Mesenchymal stem cell (in vitro differentiated cells and primary cell): ENCODE measurements around the gene CASTOR1.
A peak's percentile ranks its signal among the peaks of the same experiment; 100 is the strongest.

ENCODE experiments used
- DNase-seq: peaks from one replicate; pipeline ENCODE4 v3.0.0-alpha.2; 2013
- H2AFZ ChIP-seq: one replicate; pipeline ENCODE4 v1.6.1; 2013; ENCODE audit warnings: low read depth, mild to moderate bottlenecking, control low read depth, inconsistent platforms, low read length, moderate library complexity
- H2AK5ac ChIP-seq: 2 replicates; pipeline ENCODE4 v1.6.1; 2013; ENCODE audit warnings: low read length, moderate library complexity, mild to moderate bottlenecking, inconsistent platforms; ENCODE audit not compliant: severe bottlenecking
- H2BK120ac ChIP-seq: one replicate; pipeline ENCODE4 v1.6.1; 2013; ENCODE audit warnings: low read depth, mild to moderate bottlenecking, inconsistent platforms, low read length, moderate library complexity
- H2BK12ac ChIP-seq, 2 experiments: one replicate each; pipeline ENCODE4 v1.6.1; 2013; ENCODE audit warnings: inconsistent platforms in 2 of 2, low read length in 2 of 2, mild to moderate bottlenecking in 2 of 2, moderate library complexity in 2 of 2, control low read depth in 1 of 2
- H2BK15ac ChIP-seq: one replicate; pipeline ENCODE4 v1.6.1; 2013; ENCODE audit warnings: mild to moderate bottlenecking, low read depth, inconsistent platforms; ENCODE audit not compliant: poor library complexity, severe bottlenecking
- H2BK5ac ChIP-seq: 2 replicates; pipeline ENCODE4 v1.6.1; 2013; ENCODE audit warnings: low read depth, mild to moderate bottlenecking, low read length, control low read depth, inconsistent platforms; ENCODE audit not compliant: poor library complexity, severe bottlenecking
- H3K14ac ChIP-seq, 2 experiments: one replicate each; pipeline ENCODE4 v1.6.1; 2013; ENCODE audit warnings: inconsistent platforms in 2 of 2, low read length in 2 of 2, control low read depth in 1 of 2, mild to moderate bottlenecking in 1 of 2, moderate library complexity in 1 of 2
- H3K18ac ChIP-seq, 2 experiments: one replicate each; pipeline ENCODE4 v1.6.1; 2013; ENCODE audit warnings: inconsistent platforms in 2 of 2, low read length in 2 of 2, control low read depth in 1 of 2, low read depth in 1 of 2, mild to moderate bottlenecking in 1 of 2
- H3K23ac ChIP-seq, 2 experiments: one replicate each; pipeline ENCODE4 v1.6.1; 2013; ENCODE audit warnings: inconsistent platforms in 2 of 2, low read length in 2 of 2, mild to moderate bottlenecking in 2 of 2, moderate library complexity in 2 of 2, control low read depth in 1 of 2
- H3K27ac ChIP-seq: 2 replicates; pipeline ENCODE4 v1.5.1; 2013; ENCODE audit warnings: mild to moderate bottlenecking, moderate library complexity, low read length, control low read depth, inconsistent platforms; ENCODE audit not compliant: poor library complexity, severe bottlenecking
- H3K27me3 ChIP-seq, 2 experiments: 2 replicates each; pipeline versions ENCODE4 v1.6.1 to v1.7.0; 2013; ENCODE audit warnings: low read length in 2 of 2, mild to moderate bottlenecking in 2 of 2, moderate library complexity in 2 of 2, control low read depth in 1 of 2, inconsistent platforms in 1 of 2; ENCODE audit not compliant: control insufficient read depth in 1 of 2, insufficient read depth in 1 of 2
- H3K36me3 ChIP-seq, 2 experiments: 2 replicates each; pipeline versions ENCODE4 v1.6.1 to v1.7.0; 2013; ENCODE audit warnings: low read length in 2 of 2, control low read depth in 1 of 2, inconsistent platforms in 1 of 2, low read depth in 1 of 2, mild to moderate bottlenecking in 1 of 2; ENCODE audit not compliant: insufficient read depth in 2 of 2, control insufficient read depth in 1 of 2
- H3K4ac ChIP-seq, 2 experiments: one replicate each; pipeline ENCODE4 v1.6.1; 2013; ENCODE audit warnings: inconsistent platforms in 2 of 2, low read length in 2 of 2, mild to moderate bottlenecking in 2 of 2, moderate library complexity in 2 of 2, control low read depth in 1 of 2, low read depth in 1 of 2
- H3K4me1 ChIP-seq: 2 replicates; pipeline ENCODE4 v1.6.1; 2013; ENCODE audit warnings: low read depth, low read length, control low read depth; ENCODE audit not compliant: control insufficient read depth, insufficient read depth
- H3K4me2 ChIP-seq: 2 replicates; pipeline ENCODE4 v1.6.1; 2013; ENCODE audit warnings: low read length, mild to moderate bottlenecking, inconsistent platforms; ENCODE audit not compliant: poor library complexity, severe bottlenecking
- H3K4me3 ChIP-seq, 2 experiments: 2 replicates each; pipeline versions ENCODE4 v1.5.1 to v1.7.0; 2013; ENCODE audit warnings: low read length in 2 of 2, mild to moderate bottlenecking in 2 of 2, control low read depth in 1 of 2, low read depth in 1 of 2; ENCODE audit not compliant: insufficient read depth in 1 of 2
- H3K79me1 ChIP-seq: replicated peaks from 2 replicates; pipeline ENCODE4 v1.6.1; 2013; ENCODE audit warnings: mild to moderate bottlenecking, control low read depth, low read length, inconsistent platforms; ENCODE audit not compliant: poor library complexity, severe bottlenecking
- H3K9ac ChIP-seq: 2 replicates; pipeline ENCODE4 v1.7.0; 2013; ENCODE audit warnings: mild to moderate bottlenecking, low read length, moderate library complexity
- H3K9me3 ChIP-seq: 2 replicates; pipeline ENCODE4 v1.7.0; 2013; ENCODE audit warnings: mild to moderate bottlenecking, low read length; ENCODE audit not compliant: control insufficient read depth
- H4K8ac ChIP-seq: one replicate; pipeline ENCODE4 v1.6.1; 2013; ENCODE audit warnings: inconsistent platforms, mild to moderate bottlenecking, low read length, moderate library complexity
- H4K91ac ChIP-seq: one replicate; pipeline ENCODE4 v1.6.1; 2013; ENCODE audit warnings: mild to moderate bottlenecking, low read length, inconsistent platforms
- WGBS: methylation state at CpG from one replicate; pipeline ENCODE4 v1.1.7; 2013; ENCODE audit warnings: mixed read lengths; 5-methylcytosine and 5-hydroxymethylcytosine counted together

The CASTOR1 gene

GRCh38 chr22:30270832-30271231 lies 18.5 kb downstream of the CASTOR1 start:
- Histone ChIP-seq H2BK120ac (no peak overlapping the region), H4K91ac (no peak overlapping the region), H2BK12ac (no peak overlapping the region), H3K36me3 (peaks cover 0 to 3% of the 10 kb centered on the region in 2 experiments), H2BK5ac (no peak overlapping the region), H2AFZ (no peak overlapping the region), H2AK5ac (no peak overlapping the region), H3K79me1 (no peaks in the 10 kb centered on the region), H3K9me3 (no peaks in the 10 kb centered on the region), H3K9ac (no peak overlapping the region), H3K23ac (no peak overlapping the region), H3K4me3 (no peak overlapping the region), H3K4me2 (no peak overlapping the region), H3K27ac (no peak overlapping the region), H3K4ac (peak overlapping the region in 1 of 2 experiments; percentile 13), H3K18ac (no peak overlapping the region), H3K14ac (peak overlapping the region in 1 of 2 experiments; percentile 71), H3K27me3 (no peaks in the 10 kb centered on the region), H3K4me1 (peaks cover 12% of the 10 kb centered on the region), H2BK15ac (no peak overlapping the region), H4K8ac (no peak overlapping the region)
- WGBS, result 81% methylated on average over 16 of the region's 16 CpGs
- peak; percentile 66 for DNase-seq

GRCh38 chr22:30268331-30268730 lies 21.0 kb downstream of the CASTOR1 start:
- Histone ChIP-seq H3K18ac (no peak overlapping the region), H3K9ac (no peak overlapping the region), H3K36me3 (no peaks in the 10 kb centered on the region), H3K27ac (no peak overlapping the region), H3K23ac (no peak overlapping the region), H4K8ac (no peak overlapping the region), H2BK5ac (no peak overlapping the region), H3K79me1 (no peaks in the 10 kb centered on the region), H3K14ac (no peak overlapping the region), H3K4me3 (no peak overlapping the region), H2BK15ac (no peak overlapping the region), H4K91ac (no peak overlapping the region), H2BK120ac (no peak overlapping the region), H3K4ac (no peak overlapping the region), H3K4me1 (peaks cover 17% of the 10 kb centered on the region), H3K9me3 (no peaks in the 10 kb centered on the region), H3K27me3 (no peaks in the 10 kb centered on the region), H2AK5ac (no peak overlapping the region), H2AFZ (no peak overlapping the region), H3K4me2 (no peak overlapping the region), H2BK12ac (no peak overlapping the region)
- DNase-seq, result no peak
- 89% methylated on average over 8 of the region's 8 CpGs for WGBS

- 95% methylated on average over 13 of the region's 14 CpGs for WGBS
Observed at GRCh38 chr22:30267382-30268302, 21.7 kb downstream of the CASTOR1 start.

DNA sequence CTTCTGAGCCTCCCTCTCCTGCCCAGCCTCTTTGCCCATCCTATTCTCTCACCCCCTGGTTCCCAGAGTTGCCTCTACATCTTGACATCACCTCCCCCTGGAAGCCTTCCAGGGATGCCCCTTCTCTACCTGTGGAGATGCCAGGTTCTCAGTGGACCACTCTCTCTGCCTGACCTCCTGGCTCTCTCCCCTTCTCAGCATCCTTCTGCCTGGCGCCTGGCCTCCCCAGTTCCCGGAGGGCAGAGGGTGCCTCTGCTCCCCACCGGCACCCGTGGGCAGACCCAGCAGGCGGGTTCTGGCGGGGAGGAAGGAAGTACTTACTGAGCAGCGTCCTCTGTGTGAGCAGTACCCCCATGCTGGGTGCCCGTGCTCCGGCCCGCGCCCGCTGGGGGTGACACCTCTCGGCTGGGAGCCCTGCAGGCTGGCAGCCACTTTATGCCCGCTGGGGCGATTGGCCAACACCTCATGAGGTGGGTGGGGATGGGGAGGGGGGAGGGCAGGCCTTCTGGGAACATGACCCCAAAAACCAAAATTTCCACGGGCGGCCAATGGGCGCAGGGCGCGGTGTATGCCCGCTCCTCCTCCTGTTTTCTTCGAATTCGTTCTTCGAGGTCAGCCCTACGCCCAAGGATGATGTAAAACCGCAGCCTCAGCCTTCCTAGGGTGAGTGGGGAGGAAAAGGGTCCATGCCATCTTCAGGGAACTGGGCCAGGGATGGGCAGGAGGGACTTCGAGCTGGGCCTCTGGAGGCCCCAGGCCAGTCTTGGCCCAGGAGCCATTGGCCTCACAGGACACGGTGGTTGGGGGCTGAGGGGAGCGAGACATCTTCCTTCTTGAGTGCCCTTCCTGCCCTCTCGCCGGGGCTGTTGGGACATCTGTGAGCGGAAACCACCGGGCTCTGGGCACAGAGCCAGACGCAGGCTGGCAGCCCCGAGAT lies 22.6 kb downstream of the CASTOR1 start, which contains the start of gene OSM:
Gene OSM, minus strand, starts transcription at position 407 of the 937 bp plus-strand sequence. Its CDS starts 52 bp downstream, at position 355.
- WGBS, result 93% methylated on average over 35 of the region's 35 CpGs
- no peak within 1 kb of the TSS for H2AFZ ChIP-seq
- no peaks in the 10 kb centered on the region for H3K9me3 ChIP-seq
- peak within 1 kb of the TSS in 1 of 2 experiments; percentile 7 for H3K14ac ChIP-seq
- H3K27ac ChIP-seq, result no peak within 1 kb of the TSS
- H2BK15ac ChIP-seq, result no peak within 1 kb of the TSS
- H2AK5ac ChIP-seq, result no peak within 1 kb of the TSS
- no peak within 1 kb of the TSS for H2BK5ac ChIP-seq
- DNase-seq, result no peak
- H3K4me3 ChIP-seq, result no peak within 1 kb of the TSS
- peak within 1 kb of the TSS in 1 of 2 experiments; percentile 7 for H3K4ac ChIP-seq
- H3K79me1 ChIP-seq, result no peaks in the 10 kb centered on the region
- peaks cover 28% of the 10 kb centered on the region for H3K4me1 ChIP-seq
- no peak within 1 kb of the TSS for H3K9ac ChIP-seq
- H2BK120ac ChIP-seq, result no peak within 1 kb of the TSS
- no peak within 1 kb of the TSS for H4K8ac ChIP-seq
- H4K91ac ChIP-seq, result peak within 1 kb of the TSS; percentile 67
- no peak within 1 kb of the TSS for H3K23ac ChIP-seq
- peaks cover 0 to 2% of the 10 kb centered on the region in 2 experiments for H3K27me3 ChIP-seq
- no peaks in the 10 kb centered on the region for H3K36me3 ChIP-seq
- H3K18ac ChIP-seq, result no peak within 1 kb of the TSS
- no peak within 1 kb of the TSS for H3K4me2 ChIP-seq
- no peak within 1 kb of the TSS for H2BK12ac ChIP-seq

More at GRCh38 chr22:30267382-30268302, 21.7 kb downstream of the CASTOR1 start:
- Histone ChIP-seq H2BK120ac (no peak overlapping the region), H3K4me3 (no peak overlapping the region), H2BK5ac (no peak overlapping the region), H3K18ac (no peak overlapping the region), H3K23ac (no peak overlapping the region), H3K4ac (no peak overlapping the region), H3K79me1 (no peaks in the 10 kb centered on the region), H3K9me3 (no peaks in the 10 kb centered on the region), H3K27ac (no peak overlapping the region), H4K91ac (no peak overlapping the region), H3K14ac (no peak overlapping the region), H3K9ac (no peak overlapping the region), H3K4me1 (peaks cover 22% of the 10 kb centered on the region), H3K4me2 (no peak overlapping the region), H2AFZ (no peak overlapping the region), H2AK5ac (no peak overlapping the region), H4K8ac (no peak overlapping the region), H2BK15ac (no peak overlapping the region), H2BK12ac (no peak overlapping the region), H3K27me3 (no peaks in the 10 kb centered on the region), H3K36me3 (no peaks in the 10 kb centered on the region)
- no peak for DNase-seq
